ENCODE results near the gene RTBDN. TPM values are rescaled to one million over a fixed set of nuclear protein-coding genes. Genes with fewer than 3 reads are reported as not detected.

The RTBDN gene
- total and polyA plus RNA-seq, 2 experiments from 2014 or later: 4.1 to 4.6 TPM

GRCh38 chr19:12801466-12802266 lies 32.7 kb downstream of the RTBDN start, which contains the start of the genes PRDX2 and THSD8:
TSS of gene PRDX2 (minus strand) at chr19:12801800. CDS start at chr19:12801261, 539 bp downstream.
TSS of gene THSD8 (plus strand) at chr19:12802069. CDS start at chr19:12802072, 3 bp downstream.
- H4K20me1 ChIP-seq (replicated peaks; ENCODE audit: insufficient read depth): no peaks in the 10 kb centered on the region
- H3F3A ChIP-seq (replicated peaks; ENCODE audit: low read depth): peaks cover 22% of the 10 kb centered on the region
- peaks cover 13% of the 10 kb centered on the region for H3K79me2 ChIP-seq (replicated peaks; ENCODE audit: insufficient read depth)
- Mint-ChIP-seq H3K9me3 (no peaks in the 10 kb centered on the region), H3K27ac (no peak within 1 kb of the TSS), H3K36me3 (ENCODE audit: low read depth) (peaks cover 45% of the 10 kb centered on the region), H3K4me1 (peaks cover 17% of the 10 kb centered on the region), H3K27me3 (ENCODE audit: insufficient read depth, low read depth, poor library complexity) (peaks cover 7% of the 10 kb centered on the region), H3K4me3 (peak within 1 kb of the TSS; percentile 93)
- H3K36me3 ChIP-seq (ENCODE audit: insufficient read depth): peaks cover 9% of the 10 kb centered on the region; the same call in 1 of the 2 replicates
- ATAC-seq (peak; percentile 71), DNase-seq (ENCODE audit: low spot score) (peak; percentile 94)
- H3K27ac ChIP-seq (ENCODE audit: low read depth): no peak within 1 kb of the TSS
- peaks cover 10% of the 10 kb centered on the region for H3K27me3 ChIP-seq (ENCODE audit: insufficient read depth)
- peak within 1 kb of the TSS; percentile 99 for H3K4me3 ChIP-seq
- TF ChIP-seq POLR2AphosphoS5 (IDR thresholded peaks at IDR 0.05; ENCODE audit: low read depth): peak; percentile 96
- TF ChIP-seq CREB1 (CRISPR knock-in tag; IDR thresholded peaks at IDR 0.05; ENCODE audit: low read depth): peak; percentile 76
- TF ChIP-seq EZH2 (IDR thresholded peaks at IDR 0.05; ENCODE audit: low read depth, unreplicated experiment): no peak
- no peaks in the 10 kb centered on the region for H3K9me2 ChIP-seq (ENCODE audit: insufficient read depth)
- H2AFZ ChIP-seq: peak within 1 kb of the TSS; percentile 97
- peak within 1 kb of the TSS; percentile 97 for H3K4me2 ChIP-seq
- peaks cover 11% of the 10 kb centered on the region; the same call in 1 of the 2 replicates for H3K4me1 ChIP-seq (ENCODE audit: insufficient read depth)

GRCh38 chr19:12800923-12801465 lies 33.4 kb downstream of the RTBDN start:
- Histone ChIP-seq H3F3A (replicated peaks; ENCODE audit: low read depth) (peaks cover 22% of the 10 kb centered on the region), H3K9me2 (ENCODE audit: insufficient read depth) (no peaks in the 10 kb centered on the region), H3K4me3 (peak overlapping the region; percentile 99), H4K20me1 (replicated peaks; ENCODE audit: insufficient read depth) (no peaks in the 10 kb centered on the region), H2AFZ (peak overlapping the region; percentile 97), H3K27me3 (ENCODE audit: insufficient read depth) (peaks cover 10% of the 10 kb centered on the region), H3K27ac (ENCODE audit: low read depth) (no peak overlapping the region), H3K4me2 (peak overlapping the region; percentile 97), H3K79me2 (replicated peaks; ENCODE audit: insufficient read depth) (peaks cover 13% of the 10 kb centered on the region), H3K36me3 (ENCODE audit: insufficient read depth) (peaks cover 9% of the 10 kb centered on the region; the same call in 1 of the 2 replicates), H3K4me1 (ENCODE audit: insufficient read depth) (peaks cover 14% of the 10 kb centered on the region)
- Mint-ChIP-seq H3K27ac (no peak overlapping the region), H3K4me1 (peaks cover 21% of the 10 kb centered on the region), H3K4me3 (peak overlapping the region; percentile 93), H3K27me3 (ENCODE audit: insufficient read depth, low read depth, poor library complexity) (peaks cover 4% of the 10 kb centered on the region), H3K9me3 (no peaks in the 10 kb centered on the region), H3K36me3 (ENCODE audit: low read depth) (peaks cover 46% of the 10 kb centered on the region)
- peak; percentile 15 for ATAC-seq
- DNase-seq (ENCODE audit: low spot score): peak; percentile 69
- TF ChIP-seq ZNF331 (CRISPR knock-in tag; IDR thresholded peaks at IDR 0.05; ENCODE audit: low read depth) (no peak), CTCF (conservative IDR thresholded peaks at IDR 0.05; ENCODE audit: low read depth in 2 of 2) (no peak), POLR2AphosphoS5 (IDR thresholded peaks at IDR 0.05; ENCODE audit: low read depth) (no peak), ETS1 (IDR thresholded peaks at IDR 0.05) (no peak)

Measured in GM23338 (cell line).